NOMO-1 (cell line): Measurements from ENCODE around the gene CDC25C.
A peak's percentile ranks its signal among the peaks of the same experiment; 100 is the strongest.
"Not testable (repeated sequence)": the region's sequence is repeated elsewhere in the genome, so short reads cannot be mapped to it uniquely, and the experiment has no call there.

ENCODE experiments used
- DNase-seq, 2 experiments: peaks; one replicate each; lab custom pipeline; 2025; ENCODE audit not compliant: unreplicated experiment in 2 of 2; lab: John Stamatoyannopoulos, UW

Gene CDC25C

GRCh38 chr5:138282920-138283742, 48.5 kb downstream of the CDC25C start:
- DNase-seq: peak; percentile 23 to 37

GRCh38 chr5:138280915-138281314, 50.7 kb downstream of the CDC25C start:
- DNase-seq: no peak

GRCh38 chr5:138276402-138277054, 55.1 kb downstream of the CDC25C start:
- DNase-seq: no peak

- no peak for DNase-seq
Measured at GRCh38 chr5:138275895-138276294, 55.7 kb downstream of the CDC25C start.

GRCh38 chr5:138275379-138275782, 56.2 kb downstream of the CDC25C start:
- no peak for DNase-seq

GRCh38 chr5:138274189-138274853, 57.3 kb downstream of the CDC25C start, which contains the start of gene GFRA3:
TSS of gene GFRA3 (minus strand) at chr5:138274621. CDS start at chr5:138274424, 197 bp downstream.
- no peak for DNase-seq

- no peak for DNase-seq
Measured at GRCh38 chr5:138273834-138274188, 57.8 kb downstream of the CDC25C start.

GRCh38 chr5:138272681-138273080, 58.9 kb downstream of the CDC25C start:
- DNase-seq: no peak

GRCh38 chr5:138271281-138271680, 60.3 kb downstream of the CDC25C start:
- DNase-seq: no peak

- DNase-seq: no peak
Measured at GRCh38 chr5:138264183-138264582, 67.4 kb downstream of the CDC25C start.

GRCh38 chr5:138263581-138263980, 68.0 kb downstream of the CDC25C start:
- DNase-seq: no peak

- no peak for DNase-seq
Measured at GRCh38 chr5:138258704-138259292, 72.8 kb downstream of the CDC25C start.

- DNase-seq: no peak
Measured at GRCh38 chr5:138257583-138257982, 74.0 kb downstream of the CDC25C start.

GRCh38 chr5:138252944-138253343, 78.7 kb downstream of the CDC25C start:
- DNase-seq: no peak

GRCh38 chr5:138247800-138248199, 83.8 kb downstream of the CDC25C start:
- not testable (repeated sequence) for DNase-seq

- no peak for DNase-seq
Measured at GRCh38 chr5:138246822-138247221, 84.8 kb downstream of the CDC25C start.

GRCh38 chr5:138246334-138246733, 85.3 kb downstream of the CDC25C start:
- no peak for DNase-seq

GRCh38 chr5:138245717-138246116, 85.9 kb downstream of the CDC25C start:
- no peak for DNase-seq

GRCh38 chr5:138243794-138244193, 87.8 kb downstream of the CDC25C start:
- no peak for DNase-seq

GRCh38 chr5:138241688-138242571, 89.7 kb downstream of the CDC25C start:
- DNase-seq: peak; percentile 40 to 52
